Gastrocnemius medialis (tissue), 4 donors: ENCODE measurements around the gene RPS6KA2.

ENCODE experiments used
- POLR2A ChIP-seq, 2 donors: fragments of 450-650 bp; IDR thresholded peaks; one replicate each; pipeline ENCODE4 v1.6.1; 2017; ENCODE audit warnings: antibody characterized with exemption in 2 of 2, mild to moderate bottlenecking in 2 of 2, moderate library complexity in 2 of 2
- TF ChIP-seq, protein P1 (sequence below), 5 experiments: fragments of 450-650 bp in 3 of 5; fragments of 200-600 bp in 2 of 5; sonication (generic) in 2 of 5; IDR thresholded peaks in 4 of 5; conservative IDR thresholded peaks in 1 of 5; 1 replicate in 4 of 5; 2 replicates in 1 of 5; pipeline ENCODE4 v1.5.1; 2016 to 2019; ENCODE audit warnings: antibody characterized with exemption in 5 of 5, mild to moderate bottlenecking in 3 of 5, moderate library complexity in 3 of 5

DNA sequence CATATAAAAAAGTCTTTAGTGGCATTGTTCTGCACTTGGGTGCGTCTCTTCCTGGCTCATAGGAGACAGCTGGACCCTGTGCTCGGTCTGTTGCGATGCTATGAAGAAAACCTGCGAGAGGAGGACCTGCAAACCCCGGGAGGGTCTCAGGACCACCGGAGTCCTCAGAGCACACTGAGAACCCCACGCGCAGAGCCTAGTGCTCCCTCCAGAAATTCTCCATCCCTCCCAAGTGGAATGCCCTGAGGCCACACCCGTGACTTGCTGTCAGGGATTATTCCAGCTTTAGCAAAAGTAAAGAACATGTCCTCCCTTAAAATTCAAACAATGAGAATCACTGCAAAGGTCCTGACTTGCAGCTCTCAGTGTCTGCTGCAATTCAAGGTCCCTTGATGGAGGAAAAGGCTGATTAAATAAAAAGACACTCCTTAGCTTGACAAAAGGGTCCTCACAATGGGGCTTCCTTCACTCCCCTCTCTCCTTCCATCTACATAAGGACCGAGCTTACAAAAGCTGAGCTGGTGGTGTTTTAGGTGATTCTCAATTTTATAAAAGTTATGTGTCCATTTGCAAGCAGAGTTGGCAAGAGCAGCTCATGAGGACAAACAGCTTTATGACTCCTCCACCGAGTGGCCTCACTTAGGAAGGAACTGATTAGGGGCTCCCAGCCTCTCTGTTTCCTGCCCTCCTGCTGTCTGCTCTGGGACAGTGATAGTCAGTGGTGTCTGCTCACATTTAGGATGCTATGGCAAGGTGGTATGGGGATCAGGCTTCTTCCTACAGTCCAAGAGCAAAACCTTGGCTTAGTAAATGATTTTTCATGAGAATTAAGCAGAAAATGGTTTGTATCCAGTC lies 137.5 kb downstream of the RPS6KA2 start:
- no peak for TF ChIP-seq POLR2A (IDR thresholded peaks at IDR 0.05)
- TF ChIP-seq, protein P1, sequence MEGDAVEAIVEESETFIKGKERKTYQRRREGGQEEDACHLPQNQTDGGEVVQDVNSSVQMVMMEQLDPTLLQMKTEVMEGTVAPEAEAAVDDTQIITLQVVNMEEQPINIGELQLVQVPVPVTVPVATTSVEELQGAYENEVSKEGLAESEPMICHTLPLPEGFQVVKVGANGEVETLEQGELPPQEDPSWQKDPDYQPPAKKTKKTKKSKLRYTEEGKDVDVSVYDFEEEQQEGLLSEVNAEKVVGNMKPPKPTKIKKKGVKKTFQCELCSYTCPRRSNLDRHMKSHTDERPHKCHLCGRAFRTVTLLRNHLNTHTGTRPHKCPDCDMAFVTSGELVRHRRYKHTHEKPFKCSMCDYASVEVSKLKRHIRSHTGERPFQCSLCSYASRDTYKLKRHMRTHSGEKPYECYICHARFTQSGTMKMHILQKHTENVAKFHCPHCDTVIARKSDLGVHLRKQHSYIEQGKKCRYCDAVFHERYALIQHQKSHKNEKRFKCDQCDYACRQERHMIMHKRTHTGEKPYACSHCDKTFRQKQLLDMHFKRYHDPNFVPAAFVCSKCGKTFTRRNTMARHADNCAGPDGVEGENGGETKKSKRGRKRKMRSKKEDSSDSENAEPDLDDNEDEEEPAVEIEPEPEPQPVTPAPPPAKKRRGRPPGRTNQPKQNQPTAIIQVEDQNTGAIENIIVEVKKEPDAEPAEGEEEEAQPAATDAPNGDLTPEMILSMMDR (IDR thresholded peaks at IDR 0.05 in 4 of 5, conservative IDR thresholded peaks at IDR 0.05 in 1 of 5), result no peak
